CD4-positive, alpha-beta T cell treated with Interleukin-4 for 1 hour (primary cell): ENCODE data around the gene PCDHA13.
"Not testable (repeated sequence)": the region's sequence is repeated elsewhere in the genome, so short reads cannot be mapped to it uniquely, and the experiment has no call there.

Experiments
- DNase-seq, 2 donors: peaks; one replicate each; pipeline ENCODE4 v3.0.0-alpha.2; 2020 to 2022

PCDHA13 gene

GRCh38 chr5:140881889-140882590, at the start of gene PCDHA13:
PCDHA13 (plus strand) TSS chr5:140882124; CDS start chr5:140882269, 145 bp downstream.
- no peak for DNase-seq

GRCh38 chr5:140833993-140834392, 47.9 kb upstream of the PCDHA13 start, which contains the start of gene PCDHA7:
PCDHA7 (plus strand) TSS chr5:140834269; CDS start chr5:140834384, 115 bp downstream.
- no peak for DNase-seq

- not testable (repeated sequence) for DNase-seq
Observed at GRCh38 chr5:140834439-140835008, 47.4 kb upstream of the PCDHA13 start.

GRCh38 chr5:140835622-140836510, 46.1 kb upstream of the PCDHA13 start:
- DNase-seq, result no peak

- DNase-seq, result peak in 1 of 2 donors; percentile 1
Observed at GRCh38 chr5:140840978-140841962, 40.7 kb upstream of the PCDHA13 start, which contains the start of gene PCDHA8. PCDHA8 (plus strand) TSS chr5:140841187; CDS start chr5:140841322, 135 bp downstream.

GRCh38 chr5:140842798-140843733, 38.9 kb upstream of the PCDHA13 start:
- DNase-seq, result no peak

- not testable (repeated sequence) for DNase-seq
Observed at GRCh38 chr5:140848139-140849102, 33.5 kb upstream of the PCDHA13 start, which contains the start of gene PCDHA9. PCDHA9 (plus strand) TSS chr5:140848382; CDS start chr5:140848496, 114 bp downstream.

GRCh38 chr5:140849831-140850634, 31.9 kb upstream of the PCDHA13 start:
- DNase-seq, result not testable (repeated sequence)

- DNase-seq, result no peak
Observed at GRCh38 chr5:140855772-140856674, 25.9 kb upstream of the PCDHA13 start, which contains the start of gene PCDHA10. PCDHA10 (plus strand) TSS chr5:140855897; CDS start chr5:140856049, 152 bp downstream.

- DNase-seq, result no peak
Observed at GRCh38 chr5:140857177-140857986, 24.5 kb upstream of the PCDHA13 start.

GRCh38 chr5:140857987-140858240, 24.0 kb upstream of the PCDHA13 start:
- DNase-seq, result no peak

GRCh38 chr5:140862441-140863295, 19.3 kb upstream of the PCDHA13 start:
- DNase-seq, result no peak

- no peak for DNase-seq
Observed at GRCh38 chr5:140868721-140869554, 13.0 kb upstream of the PCDHA13 start, which contains the start of gene PCDHA11. PCDHA11 (plus strand) TSS chr5:140868957; CDS start chr5:140869104, 147 bp downstream.

GRCh38 chr5:140869555-140869886, 12.4 kb upstream of the PCDHA13 start:
- DNase-seq, result no peak
